HFFc6 (cell line): ENCODE results near the gene RBM44. TPM values are rescaled to one million over a fixed set of nuclear protein-coding genes. Genes with fewer than 3 reads are reported as not detected.

ENCODE experiments used
- DNase-seq: peaks from one replicate; pipeline ENCODE4 v3.0.0-alpha.2; 2018
- H3K27ac Mint-ChIP-seq: 2 replicates; pipeline ENCODE4 v1.8.0; 2020; ENCODE audit warnings: mild to moderate bottlenecking, mixed read lengths
- H3K27me3 Mint-ChIP-seq: 2 replicates; pipeline ENCODE4 v1.8.0; 2021; ENCODE audit warnings: mild to moderate bottlenecking, moderate library complexity, mixed read lengths; ENCODE audit not compliant: insufficient read depth
- H3K36me3 Mint-ChIP-seq: 2 replicates; pipeline ENCODE4 v1.8.0; 2021; ENCODE audit warnings: low read depth, mixed read lengths
- H3K4me1 Mint-ChIP-seq: 2 replicates; pipeline ENCODE4 v1.8.0; 2020; ENCODE audit warnings: low read depth, mixed read lengths
- H3K4me3 Mint-ChIP-seq: 2 replicates; pipeline ENCODE4 v1.8.0; 2020; ENCODE audit warnings: mild to moderate bottlenecking, moderate library complexity, mixed read lengths
- H3K9me3 Mint-ChIP-seq: 2 replicates; pipeline ENCODE4 v1.8.0; 2020; ENCODE audit warnings: mild to moderate bottlenecking, mixed read lengths
- CTCF ChIP-seq: fragments of 200-600 bp; sonication (generic); IDR thresholded peaks from 2 replicates; pipeline ENCODE4 v1.5.0; 2021; ENCODE audit warnings: antibody characterized with exemption, mild to moderate bottlenecking
- total RNA-seq, 6 experiments: library from RNA; stranded (reverse); fragmentation: NEBNext Ultra II Directional; extraction: Animal tissue kit (Norgen Biotek cat#: 25700); gene quantifications; 2 replicates in 1 of 6; 3 replicates in 5 of 6; pipeline ENCODE4 v1.2.3, GENCODE V29; 2021

RBM44 gene
- total RNA-seq, 6 experiments from 2014 or later, result 0.07 to 0.10 (median 0.09) TPM; not detected in 1

- Mint-ChIP-seq H3K27ac (no peak overlapping the region), H3K27me3 (peaks cover 3% of the 10 kb centered on the region), H3K4me1 (0 out of 2 replicates have a peak, but pooled peaks cover 5% of the 10 kb centered on the region), H3K4me3 (no peak overlapping the region), H3K36me3 (peaks cover 7% of the 10 kb centered on the region), H3K9me3 (peaks cover 12% of the 10 kb centered on the region)
- DNase-seq, result no peak
- TF ChIP-seq CTCF, result no peak
Measured at GRCh38 chr2:237801466-237801865, 2.9 kb downstream of the RBM44 start.

GRCh38 chr2:237806334-237806733 is 7.8 kb downstream of the RBM44 start:
- no peak overlapping the region for H3K27ac Mint-ChIP-seq
- H3K36me3 Mint-ChIP-seq, result no peaks in the 10 kb centered on the region
- DNase-seq, result no peak
- H3K27me3 Mint-ChIP-seq, result peaks cover 20% of the 10 kb centered on the region
- TF ChIP-seq CTCF, result no peak
- H3K4me3 Mint-ChIP-seq, result no peak overlapping the region
- H3K4me1 Mint-ChIP-seq, result 0 out of 2 replicates have a peak, but pooled peaks cover 7% of the 10 kb centered on the region
- peaks cover 9% of the 10 kb centered on the region; the same call in 1 of the 2 replicates for H3K9me3 Mint-ChIP-seq

GRCh38 chr2:237815637-237816036 is 17.1 kb downstream of the RBM44 start:
- TF ChIP-seq CTCF, result no peak
- Mint-ChIP-seq H3K36me3 (no peaks in the 10 kb centered on the region), H3K27ac (no peak overlapping the region), H3K9me3 (no peaks in the 10 kb centered on the region), H3K4me3 (no peak overlapping the region), H3K4me1 (peaks cover 23% of the 10 kb centered on the region), H3K27me3 (peaks cover 27% of the 10 kb centered on the region)
- DNase-seq, result no peak

GRCh38 chr2:237816531-237816930 is 18.0 kb downstream of the RBM44 start:
- no peaks in the 10 kb centered on the region for H3K36me3 Mint-ChIP-seq
- no peaks in the 10 kb centered on the region for H3K9me3 Mint-ChIP-seq
- no peak for DNase-seq
- peaks cover 23% of the 10 kb centered on the region for H3K4me1 Mint-ChIP-seq
- no peak overlapping the region for H3K4me3 Mint-ChIP-seq
- peaks cover 18% of the 10 kb centered on the region for H3K27me3 Mint-ChIP-seq
- H3K27ac Mint-ChIP-seq, result no peak overlapping the region
- TF ChIP-seq CTCF, result no peak

- peaks cover 7% of the 10 kb centered on the region; the same call in 1 of the 2 replicates for H3K27me3 Mint-ChIP-seq
- TF ChIP-seq CTCF, result no peak
- H3K9me3 Mint-ChIP-seq, result no peaks in the 10 kb centered on the region
- H3K4me1 Mint-ChIP-seq, result peaks cover 23% of the 10 kb centered on the region
- peak overlapping the region; percentile 57; the same call in 1 of the 2 replicates for H3K27ac Mint-ChIP-seq
- no peak overlapping the region for H3K4me3 Mint-ChIP-seq
- H3K36me3 Mint-ChIP-seq, result no peaks in the 10 kb centered on the region
- peak; percentile 85 for DNase-seq
Measured at GRCh38 chr2:237818066-237818473, 19.5 kb downstream of the RBM44 start.

- no peak for TF ChIP-seq CTCF
- Mint-ChIP-seq H3K27me3 (peaks cover 8% of the 10 kb centered on the region; the same call in 1 of the 2 replicates), H3K4me3 (no peak overlapping the region), H3K4me1 (peaks cover 23% of the 10 kb centered on the region), H3K9me3 (no peaks in the 10 kb centered on the region), H3K27ac (no peak overlapping the region), H3K36me3 (no peaks in the 10 kb centered on the region)
- DNase-seq, result no peak
Measured at GRCh38 chr2:237819231-237819630, 20.7 kb downstream of the RBM44 start.
